K562 (cell line): ENCODE measurements around the gene SYN1. TPM values are rescaled to one million over a fixed set of nuclear protein-coding genes. Genes with fewer than 3 reads are reported as not detected.
A peak's percentile ranks its signal among the peaks of the same experiment; 100 is the strongest.

Source experiments
- ARHGAP35 ChIP-seq: fragments of 450-650 bp; IDR thresholded peaks from 2 replicates; pipeline ENCODE4 v1.6.1; 2018; ENCODE audit not compliant: partially characterized antibody
- CREM ChIP-seq: IDR thresholded peaks from 2 replicates; pipeline ENCODE4 v1.6.1; 2014; ENCODE audit warnings: antibody characterized with exemption, low read depth
- DPF2 ChIP-seq: fragments of 450-650 bp; IDR thresholded peaks from 2 replicates; pipeline ENCODE4 v1.6.1; 2016
- FOXK1 ChIP-seq: sonication (generic); formaldehyde crosslinking; IDR thresholded peaks from 2 replicates; pipeline ENCODE4 v1.8.0; 2022; ENCODE audit warnings: missing genetic modification reagents, mild to moderate bottlenecking, borderline replicate concordance
- FOXP1 ChIP-seq: sonication (generic); formaldehyde crosslinking; IDR thresholded peaks from 2 replicates; pipeline ENCODE4 v1.8.0; 2022; ENCODE audit warnings: mild to moderate bottlenecking, missing genetic modification reagents
- HMGN3 ChIP-seq: IDR thresholded peaks from 2 replicates; pipeline ENCODE4 v1.6.1; 2011; ENCODE audit warnings: borderline replicate concordance, low read depth, mild to moderate bottlenecking, mixed read lengths, low read length; ENCODE audit not compliant: insufficient read length; ENCODE audit errors: extremely low read depth
- ILF3 ChIP-seq: fragments of 450-650 bp; IDR thresholded peaks from 2 replicates; pipeline ENCODE4 v1.6.1; 2018; ENCODE audit warnings: antibody characterized with exemption, mild to moderate bottlenecking, moderate library complexity, borderline replicate concordance
- PCBP2 ChIP-seq: fragments of 200-400 bp; formaldehyde crosslinking; IDR thresholded peaks from 2 replicates; pipeline ENCODE4 v1.6.1; 2018; ENCODE audit warnings: low read length, low read depth, mild to moderate bottlenecking, moderate library complexity; ENCODE audit not compliant: poor library complexity, severe bottlenecking
- RBM34 ChIP-seq: fragments of 200-400 bp; formaldehyde crosslinking; IDR thresholded peaks from 2 replicates; pipeline ENCODE4 v1.6.1; 2018; ENCODE audit warnings: low read length, borderline replicate concordance; ENCODE audit not compliant: insufficient read depth
- SETDB1 ChIP-seq: IDR thresholded peaks from one replicate; pipeline ENCODE4 v1.6.1; 2012; ENCODE audit warnings: low read length, control low read depth, inconsistent platforms
- SMAD2 ChIP-seq: fragments of 150-350 bp; IDR thresholded peaks from 2 replicates; pipeline ENCODE4 v1.6.1; 2014; ENCODE audit warnings: low read depth, mild to moderate bottlenecking, low read length
- TEAD4 ChIP-seq, 2 experiments: sonication (generic) in 1 of 2; formaldehyde crosslinking in 1 of 2; IDR thresholded peaks; 2 replicates each; pipeline versions ENCODE4 v1.6.1 to v1.8.0; 2012 to 2022; ENCODE audit warnings: borderline replicate concordance in 1 of 2, inconsistent platforms in 1 of 2, low read length in 1 of 2, mild to moderate bottlenecking in 1 of 2, missing genetic modification reagents in 1 of 2
- ZNF316 ChIP-seq: fragments of 450-650 bp; IDR thresholded peaks from 2 replicates; pipeline ENCODE4 v1.6.1; 2016
- ZNF431 ChIP-seq: sonication (generic); formaldehyde crosslinking; IDR thresholded peaks from 2 replicates; pipeline ENCODE4 v1.8.0; 2022; ENCODE audit warnings: mild to moderate bottlenecking, missing genetic modification reagents
- polyA plus RNA-seq, 8 experiments: library from polyadenylated mRNA; depleted of rRNA in 4 of 8; stranded (reverse) in 5 of 8; unstranded in 3 of 8; fragments of >200 nt; fragmentation: Nextera tagmentation in 2 of 8; fragmentation: Illumina TruSeq in 1 of 8; extraction: Ambion mirVana in 2 of 8; extraction: Trizol in 1 of 8; gene quantifications; 2 replicates each; pipeline versions ENCODE4 v1.2.1 to v1.2.3, GENCODE V29; 2011 to 2014; ENCODE audit warnings: inconsistent platforms in 1 of 8, missing spikeins in 1 of 8
- total RNA-seq, 7 experiments: library from RNA; depleted of rRNA in 6 of 7; stranded (reverse); fragments of >200 nt in 6 of 7; fragmentation: Illumina TruSeq in 2 of 7; extraction: Trizol in 2 of 7; gene quantifications; 2 replicates each; pipeline versions ENCODE4 v1.2.1 to v1.2.3, GENCODE V29; 2011 to 2021; ENCODE audit warnings: low replicate concordance in 1 of 7
- TF ChIP-seq, protein P1 (sequence below): fragments of 450-650 bp; IDR thresholded peaks from 2 replicates; pipeline ENCODE4 v1.6.1; 2016; ENCODE audit warnings: low read depth, mild to moderate bottlenecking, moderate library complexity
- TF ChIP-seq, protein P2 (sequence below): IDR thresholded peaks from 3 replicates; pipeline ENCODE4 v1.6.1; 2011; ENCODE audit warnings: borderline replicate concordance, mild to moderate bottlenecking, moderate library complexity; ENCODE audit not compliant: insufficient read length; ENCODE audit errors: extremely low read depth
- TF ChIP-seq, protein P3 (sequence below): sonication (generic); formaldehyde crosslinking; IDR thresholded peaks from 2 replicates; pipeline ENCODE4 v1.8.0; 2022; ENCODE audit warnings: missing genetic modification reagents, mild to moderate bottlenecking, moderate library complexity, borderline replicate concordance
- TF ChIP-seq, protein P4 (sequence below): fragments of 250-450 bp; sonication (Bioruptor Pico); IDR thresholded peaks from 2 replicates; pipeline ENCODE4 v1.4.0; 2020; ENCODE audit warnings: mild to moderate bottlenecking, moderate library complexity
- TF ChIP-seq, protein P5 (sequence below): fragments of 250-450 bp; sonication (Bioruptor Pico); IDR thresholded peaks from 2 replicates; pipeline ENCODE4 v1.8.0; 2022; ENCODE audit warnings: inconsistent platforms

The SYN1 gene
- total and polyA plus RNA-seq, 9 of the 15 experiments (the other 6 are each of a cell fraction or from before 2014, with no cell fraction given): 0.01 to 0.28 (median 0.18) TPM; not detected in 2

DNA sequence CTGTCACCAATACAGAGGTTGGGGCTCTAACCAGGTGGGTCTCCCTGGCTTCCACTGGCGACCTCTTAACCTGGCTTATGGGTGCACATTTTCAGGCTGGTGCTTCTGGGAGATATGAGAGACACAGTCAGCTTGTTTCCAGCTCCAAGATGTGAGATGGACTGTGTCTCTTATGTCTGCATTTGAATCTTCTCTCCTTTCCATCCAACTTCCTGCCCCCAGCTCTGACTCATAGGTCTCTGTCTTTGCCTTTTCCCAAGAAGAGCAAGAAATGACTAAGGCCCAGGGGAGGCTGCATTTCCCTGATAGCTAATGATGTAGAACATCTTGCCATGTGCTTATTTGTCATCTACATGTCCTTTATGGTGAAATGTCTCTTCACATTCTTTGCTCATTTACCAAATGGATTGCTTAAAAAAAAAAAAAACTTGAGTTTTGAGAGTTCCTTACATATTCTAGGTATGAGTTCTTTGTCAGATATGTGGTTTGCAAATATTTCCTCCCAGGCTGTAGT is 42.5 kb upstream of the SYN1 start (continued):
- TF ChIP-seq HMGN3: no peak
- TF ChIP-seq, protein P1, sequence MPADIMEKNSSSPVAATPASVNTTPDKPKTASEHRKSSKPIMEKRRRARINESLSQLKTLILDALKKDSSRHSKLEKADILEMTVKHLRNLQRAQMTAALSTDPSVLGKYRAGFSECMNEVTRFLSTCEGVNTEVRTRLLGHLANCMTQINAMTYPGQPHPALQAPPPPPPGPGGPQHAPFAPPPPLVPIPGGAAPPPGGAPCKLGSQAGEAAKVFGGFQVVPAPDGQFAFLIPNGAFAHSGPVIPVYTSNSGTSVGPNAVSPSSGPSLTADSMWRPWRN: no peak
- TF ChIP-seq, protein P2, sequence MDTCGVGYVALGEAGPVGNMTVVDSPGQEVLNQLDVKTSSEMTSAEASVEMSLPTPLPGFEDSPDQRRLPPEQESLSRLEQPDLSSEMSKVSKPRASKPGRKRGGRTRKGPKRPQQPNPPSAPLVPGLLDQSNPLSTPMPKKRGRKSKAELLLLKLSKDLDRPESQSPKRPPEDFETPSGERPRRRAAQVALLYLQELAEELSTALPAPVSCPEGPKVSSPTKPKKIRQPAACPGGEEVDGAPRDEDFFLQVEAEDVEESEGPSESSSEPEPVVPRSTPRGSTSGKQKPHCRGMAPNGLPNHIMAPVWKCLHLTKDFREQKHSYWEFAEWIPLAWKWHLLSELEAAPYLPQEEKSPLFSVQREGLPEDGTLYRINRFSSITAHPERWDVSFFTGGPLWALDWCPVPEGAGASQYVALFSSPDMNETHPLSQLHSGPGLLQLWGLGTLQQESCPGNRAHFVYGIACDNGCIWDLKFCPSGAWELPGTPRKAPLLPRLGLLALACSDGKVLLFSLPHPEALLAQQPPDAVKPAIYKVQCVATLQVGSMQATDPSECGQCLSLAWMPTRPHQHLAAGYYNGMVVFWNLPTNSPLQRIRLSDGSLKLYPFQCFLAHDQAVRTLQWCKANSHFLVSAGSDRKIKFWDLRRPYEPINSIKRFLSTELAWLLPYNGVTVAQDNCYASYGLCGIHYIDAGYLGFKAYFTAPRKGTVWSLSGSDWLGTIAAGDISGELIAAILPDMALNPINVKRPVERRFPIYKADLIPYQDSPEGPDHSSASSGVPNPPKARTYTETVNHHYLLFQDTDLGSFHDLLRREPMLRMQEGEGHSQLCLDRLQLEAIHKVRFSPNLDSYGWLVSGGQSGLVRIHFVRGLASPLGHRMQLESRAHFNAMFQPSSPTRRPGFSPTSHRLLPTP: no peak
- TF ChIP-seq ARHGAP35: no peak
- no peak for TF ChIP-seq ILF3
- no peak for TF ChIP-seq PCBP2
- TF ChIP-seq, protein P3, sequence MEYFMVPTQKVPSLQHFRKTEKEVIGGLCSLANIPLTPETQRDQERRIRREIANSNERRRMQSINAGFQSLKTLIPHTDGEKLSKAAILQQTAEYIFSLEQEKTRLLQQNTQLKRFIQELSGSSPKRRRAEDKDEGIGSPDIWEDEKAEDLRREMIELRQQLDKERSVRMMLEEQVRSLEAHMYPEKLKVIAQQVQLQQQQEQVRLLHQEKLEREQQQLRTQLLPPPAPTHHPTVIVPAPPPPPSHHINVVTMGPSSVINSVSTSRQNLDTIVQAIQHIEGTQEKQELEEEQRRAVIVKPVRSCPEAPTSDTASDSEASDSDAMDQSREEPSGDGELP: no peak
- no peak for TF ChIP-seq ZNF431
- no peak for TF ChIP-seq FOXK1
- peak; percentile 23; the same call in 1 of the 2 replicates for TF ChIP-seq ZNF316
- peak; percentile 57; the same call in 1 of the 2 replicates for TF ChIP-seq CREM
- no peak for TF ChIP-seq SETDB1
- no peak for TF ChIP-seq FOXP1
- TF ChIP-seq RBM34: no peak
- peak; percentile 96 for TF ChIP-seq DPF2
- TF ChIP-seq, protein P4, sequence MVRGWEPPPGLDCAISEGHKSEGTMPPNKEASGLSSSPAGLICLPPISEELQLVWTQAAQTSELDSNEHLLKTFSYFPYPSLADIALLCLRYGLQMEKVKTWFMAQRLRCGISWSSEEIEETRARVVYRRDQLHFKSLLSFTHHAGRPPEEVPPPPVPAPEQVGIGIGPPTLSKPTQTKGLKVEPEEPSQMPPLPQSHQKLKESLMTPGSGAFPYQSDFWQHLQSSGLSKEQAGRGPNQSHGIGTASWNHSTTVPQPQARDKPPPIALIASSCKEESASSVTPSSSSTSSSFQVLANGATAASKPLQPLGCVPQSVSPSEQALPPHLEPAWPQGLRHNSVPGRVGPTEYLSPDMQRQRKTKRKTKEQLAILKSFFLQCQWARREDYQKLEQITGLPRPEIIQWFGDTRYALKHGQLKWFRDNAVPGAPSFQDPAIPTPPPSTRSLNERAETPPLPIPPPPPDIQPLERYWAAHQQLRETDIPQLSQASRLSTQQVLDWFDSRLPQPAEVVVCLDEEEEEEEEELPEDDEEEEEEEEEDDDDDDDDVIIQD (CRISPR knock-in tag): no peak
- TF ChIP-seq SMAD2: no peak
- TF ChIP-seq, protein P5, sequence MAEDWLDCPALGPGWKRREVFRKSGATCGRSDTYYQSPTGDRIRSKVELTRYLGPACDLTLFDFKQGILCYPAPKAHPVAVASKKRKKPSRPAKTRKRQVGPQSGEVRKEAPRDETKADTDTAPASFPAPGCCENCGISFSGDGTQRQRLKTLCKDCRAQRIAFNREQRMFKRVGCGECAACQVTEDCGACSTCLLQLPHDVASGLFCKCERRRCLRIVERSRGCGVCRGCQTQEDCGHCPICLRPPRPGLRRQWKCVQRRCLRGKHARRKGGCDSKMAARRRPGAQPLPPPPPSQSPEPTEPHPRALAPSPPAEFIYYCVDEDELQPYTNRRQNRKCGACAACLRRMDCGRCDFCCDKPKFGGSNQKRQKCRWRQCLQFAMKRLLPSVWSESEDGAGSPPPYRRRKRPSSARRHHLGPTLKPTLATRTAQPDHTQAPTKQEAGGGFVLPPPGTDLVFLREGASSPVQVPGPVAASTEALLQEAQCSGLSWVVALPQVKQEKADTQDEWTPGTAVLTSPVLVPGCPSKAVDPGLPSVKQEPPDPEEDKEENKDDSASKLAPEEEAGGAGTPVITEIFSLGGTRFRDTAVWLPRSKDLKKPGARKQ (CRISPR knock-in tag): no peak
- TF ChIP-seq TEAD4 (IDR thresholded peaks at IDR 0.05; ENCODE audit: low read length): peak; percentile 85
- TF ChIP-seq TEAD4 (CRISPR knock-in tag; IDR thresholded peaks at IDR 0.05; ENCODE audit: borderline replicate concordance): no peak
